Ascending aorta (tissue), 2 donors: ENCODE results near the gene PLEKHG7. TPM values are rescaled to one million over a fixed set of nuclear protein-coding genes. Genes with fewer than 3 reads are reported as not detected.
"Not testable (repeated sequence)": the region's sequence is repeated elsewhere in the genome, so short reads cannot be mapped to it uniquely, and the experiment has no call there.

Experiments used
- DNase-seq, 2 donors: peaks; one replicate each; pipeline ENCODE4 v3.0.0-alpha.2; 2019; ENCODE audit warnings: low spot score in 2 of 2
- H3K27ac ChIP-seq, 2 donors: fragments of 200-600 bp; sonication (generic); one replicate each; pipeline ENCODE4 v1.5.1; 2016 to 2017; ENCODE audit warnings: mild to moderate bottlenecking in 1 of 2
- H3K27me3 ChIP-seq: fragments of 200-600 bp; sonication (generic); one replicate; pipeline ENCODE4 v1.5.1; 2017
- H3K36me3 ChIP-seq, 2 donors: fragments of 200-600 bp; sonication (generic); one replicate each; pipeline ENCODE4 v1.5.1; 2016
- H3K4me1 ChIP-seq, 2 donors: fragments of 200-600 bp; sonication (generic); one replicate each; pipeline ENCODE4 v1.5.1; 2016 to 2017; ENCODE audit warnings: mild to moderate bottlenecking in 1 of 2
- H3K4me3 ChIP-seq, 2 donors: fragments of 200-600 bp; sonication (generic); one replicate each; pipeline ENCODE4 v1.5.1; 2016 to 2017; ENCODE audit warnings: mild to moderate bottlenecking in 1 of 2
- H3K9me3 ChIP-seq, 2 donors: fragments of 200-600 bp; sonication (generic); one replicate each; pipeline ENCODE4 v1.5.1; 2016
- CTCF ChIP-seq, 3 experiments: fragments of 200-600 bp in 2 of 3; fragments of 450-650 bp in 1 of 3; sonication (generic) in 2 of 3; IDR thresholded peaks; one replicate each; pipeline ENCODE4 v1.5.1; 2016 to 2019; ENCODE audit warnings: antibody characterized with exemption in 3 of 3, mild to moderate bottlenecking in 1 of 3, moderate library complexity in 1 of 3
- intact Hi-C: fragments of 100-400 bp; cut with DNase I; formaldehyde crosslinking; loops from one replicate; pipeline ENCODE4 v1.15.1; 2023
- total RNA-seq: library from RNA; depleted of rRNA; stranded (reverse); fragments of >200 nt; gene quantifications from one replicate; pipeline ENCODE4 v1.1.0, GENCODE V29; 2016

PLEKHG7 gene, protein sequence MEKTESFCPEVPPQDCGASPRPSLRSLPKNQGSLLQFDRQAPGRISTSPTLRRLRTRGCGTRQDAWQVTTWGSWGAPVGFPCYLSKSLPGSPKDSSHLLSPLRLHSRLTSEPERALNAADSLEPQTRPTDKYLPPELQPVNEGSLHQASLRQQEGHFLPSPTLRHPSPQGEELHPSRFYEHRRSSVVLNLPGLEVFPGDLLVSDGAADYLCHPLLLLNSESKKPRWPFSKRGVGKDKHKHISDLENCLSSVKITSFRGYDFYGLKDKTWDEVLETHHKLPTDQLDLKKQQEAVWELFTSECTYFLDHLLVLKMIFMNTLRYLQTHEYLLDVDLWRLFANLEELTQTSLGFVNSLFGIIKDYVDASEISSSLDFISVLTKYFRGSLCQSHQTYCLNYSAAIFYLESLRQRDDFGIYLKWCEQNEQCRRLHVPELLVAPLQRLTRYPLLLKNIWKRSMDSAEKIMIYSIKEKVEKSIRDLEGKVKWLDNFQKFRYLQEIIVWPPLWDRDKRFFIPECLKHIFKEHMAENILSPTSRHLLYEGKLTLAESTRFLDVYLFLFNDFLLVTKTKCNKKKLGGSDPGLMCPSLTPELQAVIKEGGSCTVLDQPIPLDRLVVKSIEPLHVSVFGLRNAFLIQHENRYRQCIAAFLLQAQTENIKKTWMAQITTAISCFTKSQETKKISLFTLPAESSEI
- not detected for total RNA-seq

DNA sequence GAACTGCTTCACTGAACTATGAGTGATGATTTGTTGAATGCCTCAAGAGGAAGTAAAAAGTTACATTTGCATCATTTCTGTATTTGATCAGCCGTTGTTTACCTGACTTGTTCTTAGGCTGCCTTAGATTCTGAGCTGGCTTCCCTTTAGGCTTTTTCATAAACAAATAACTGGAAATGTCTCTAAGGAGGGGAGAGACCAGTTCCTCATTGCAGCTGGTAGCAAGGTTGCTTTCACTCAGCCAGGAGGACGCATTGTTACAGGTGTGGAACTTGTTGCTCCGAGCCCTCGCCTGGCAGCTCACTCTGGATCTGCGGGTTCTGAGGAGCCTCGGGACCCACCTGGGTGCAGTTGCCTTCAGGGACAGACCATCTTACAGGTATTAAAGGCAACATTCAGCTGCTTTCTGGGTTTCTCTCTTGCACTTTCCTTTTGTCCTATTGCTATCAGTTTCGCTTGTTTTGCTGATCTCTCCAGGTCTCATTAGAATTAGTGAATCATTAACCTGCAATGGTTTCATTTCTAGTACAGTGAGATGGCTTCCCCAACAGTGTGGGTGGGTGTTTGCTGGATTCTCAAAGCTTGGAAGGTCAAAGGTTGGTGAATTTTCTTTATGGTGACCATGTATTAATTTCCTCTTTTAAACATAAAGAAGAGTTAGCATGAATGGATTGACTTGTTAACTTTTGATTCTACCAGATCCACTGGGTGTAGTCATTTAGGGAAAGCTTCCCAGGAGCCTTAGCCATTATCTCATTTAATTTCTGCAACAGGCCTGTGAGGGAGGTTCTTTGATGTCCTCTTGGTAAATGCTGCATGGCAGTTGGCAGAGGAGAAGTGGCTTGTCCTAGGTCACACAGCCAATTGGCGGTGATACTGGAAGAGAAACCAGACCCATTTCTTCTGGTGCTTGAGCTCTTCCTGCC, at the start of gene PLEKHG7:
TSS of gene PLEKHG7 (plus strand) at position 236 of the 926 bp plus-strand sequence. CDS start 3,643 bp downstream, outside the sequence.
- no peak within 1 kb of the TSS for H3K27ac ChIP-seq
- H3K36me3 ChIP-seq, result no peaks in the 10 kb centered on the region
- H3K27me3 ChIP-seq, result no peaks in the 10 kb centered on the region
- intact Hi-C loops, result no loop called here
- H3K9me3 ChIP-seq, result no peaks in the 10 kb centered on the region
- no peak within 1 kb of the TSS for H3K4me3 ChIP-seq
- DNase-seq, result no peak
- no peak for TF ChIP-seq CTCF (IDR thresholded peaks at IDR 0.05)
- no peaks in the 10 kb centered on the region for H3K4me1 ChIP-seq

DNA sequence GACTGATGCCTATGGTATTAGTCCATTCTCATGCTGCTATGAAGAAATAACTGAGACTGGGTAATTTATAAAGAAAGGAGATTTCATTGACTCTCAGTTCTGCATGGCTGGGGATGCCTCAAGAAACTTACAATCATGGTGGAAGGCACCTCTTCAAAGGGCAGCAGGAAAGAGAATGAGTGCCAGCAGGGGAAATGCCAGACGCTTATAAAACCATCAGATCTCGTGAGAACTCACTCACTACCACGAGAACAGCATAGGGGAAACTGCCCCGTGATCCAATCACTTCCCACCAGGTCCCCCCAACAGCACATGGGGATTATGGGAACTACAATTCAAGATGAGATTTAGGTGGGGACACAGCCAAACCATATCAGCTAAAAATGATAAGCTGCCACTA, 48.5 kb upstream of the PLEKHG7 start:
- DNase-seq, H3K4me3 ChIP-seq, H3K27ac ChIP-seq, H3K27me3 ChIP-seq, H3K4me1 ChIP-seq, H3K36me3 ChIP-seq, H3K9me3 ChIP-seq: not testable (repeated sequence)
- intact Hi-C loops, result loop anchor here (5.0 kb wide), 1 partner anchor 1272 kb away; no protein-coding TSS in a partner anchor

GRCh38 chr12:92654929-92655328, 47.9 kb upstream of the PLEKHG7 start:
- Histone ChIP-seq H3K27ac (no peak overlapping the region), H3K4me1 (no peaks in the 10 kb centered on the region), H3K27me3 (no peaks in the 10 kb centered on the region), H3K9me3 (no peaks in the 10 kb centered on the region), H3K4me3 (no peak overlapping the region), H3K36me3 (no peaks in the 10 kb centered on the region)
- no peak for DNase-seq
- TF ChIP-seq CTCF (IDR thresholded peaks at IDR 0.05), result no peak
- intact Hi-C loops, result loop anchor here (5.0 kb wide), 1 partner anchor 1273 kb away; no protein-coding TSS in a partner anchor

GRCh38 chr12:92656911-92657310, 45.9 kb upstream of the PLEKHG7 start:
- no peaks in the 10 kb centered on the region for H3K4me1 ChIP-seq
- no peak for TF ChIP-seq CTCF (IDR thresholded peaks at IDR 0.05)
- DNase-seq, result no peak
- H3K27ac ChIP-seq, result no peak overlapping the region
- intact Hi-C loops, result no loop called here
- no peaks in the 10 kb centered on the region for H3K9me3 ChIP-seq
- H3K27me3 ChIP-seq, result no peaks in the 10 kb centered on the region
- H3K36me3 ChIP-seq, result no peaks in the 10 kb centered on the region
- H3K4me3 ChIP-seq, result no peak overlapping the region

DNA sequence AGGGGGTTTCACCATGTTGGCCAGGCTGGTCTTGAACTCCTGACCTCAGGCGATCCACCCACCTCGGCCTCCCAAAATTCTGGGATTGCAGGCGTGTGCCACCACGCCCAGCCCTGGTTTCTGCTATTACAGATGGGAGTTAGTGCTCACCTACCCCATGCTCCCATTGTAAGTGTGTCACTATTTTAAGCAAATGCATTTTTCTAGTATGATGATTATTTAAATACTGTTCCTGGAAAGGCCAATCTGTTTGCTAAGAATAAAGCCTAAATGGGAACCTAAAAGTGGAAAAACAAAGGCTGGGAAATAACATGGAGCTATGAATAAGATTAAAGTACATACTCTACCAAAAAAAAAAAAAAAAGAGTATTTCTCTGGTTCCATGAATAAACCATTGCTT, 45.0 kb upstream of the PLEKHG7 start:
- Histone ChIP-seq H3K9me3 (no peaks in the 10 kb centered on the region), H3K27me3 (no peaks in the 10 kb centered on the region), H3K4me1 (no peaks in the 10 kb centered on the region), H3K36me3 (no peaks in the 10 kb centered on the region), H3K4me3 (no peak overlapping the region), H3K27ac (no peak overlapping the region)
- no peak for TF ChIP-seq CTCF (IDR thresholded peaks at IDR 0.05)
- intact Hi-C loops, result no loop called here
- no peak for DNase-seq
